Measurements from ENCODE around the gene PIK3C2B.
"Not testable (repeated sequence)": the region's sequence is repeated elsewhere in the genome, so short reads cannot be mapped to it uniquely, and the experiment has no call there.

The PIK3C2B gene

GRCh38 chr1:204507317-204508105, 12.9 kb upstream of the PIK3C2B start:
- no peak for DNase-seq (ENCODE audit: low read depth)

DNA sequence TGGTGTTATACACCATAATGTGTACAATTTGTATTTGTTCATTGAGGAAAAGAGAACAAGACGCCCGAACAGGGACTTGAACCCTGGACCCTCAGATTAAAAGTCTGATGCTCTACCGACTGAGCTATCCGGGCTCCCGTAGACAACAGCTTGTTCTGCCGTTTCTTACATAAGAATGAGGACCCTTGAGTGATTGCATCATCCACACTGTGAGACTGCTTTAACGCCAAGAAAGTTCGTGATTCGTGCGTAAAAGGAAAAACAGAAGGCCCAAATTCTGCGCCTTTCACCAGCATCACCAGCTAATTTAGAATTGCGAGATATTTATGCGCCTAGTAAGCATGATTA, 12.3 kb upstream of the PIK3C2B start:
- peak; percentile 68 for DNase-seq (ENCODE audit: low read depth)

DNA sequence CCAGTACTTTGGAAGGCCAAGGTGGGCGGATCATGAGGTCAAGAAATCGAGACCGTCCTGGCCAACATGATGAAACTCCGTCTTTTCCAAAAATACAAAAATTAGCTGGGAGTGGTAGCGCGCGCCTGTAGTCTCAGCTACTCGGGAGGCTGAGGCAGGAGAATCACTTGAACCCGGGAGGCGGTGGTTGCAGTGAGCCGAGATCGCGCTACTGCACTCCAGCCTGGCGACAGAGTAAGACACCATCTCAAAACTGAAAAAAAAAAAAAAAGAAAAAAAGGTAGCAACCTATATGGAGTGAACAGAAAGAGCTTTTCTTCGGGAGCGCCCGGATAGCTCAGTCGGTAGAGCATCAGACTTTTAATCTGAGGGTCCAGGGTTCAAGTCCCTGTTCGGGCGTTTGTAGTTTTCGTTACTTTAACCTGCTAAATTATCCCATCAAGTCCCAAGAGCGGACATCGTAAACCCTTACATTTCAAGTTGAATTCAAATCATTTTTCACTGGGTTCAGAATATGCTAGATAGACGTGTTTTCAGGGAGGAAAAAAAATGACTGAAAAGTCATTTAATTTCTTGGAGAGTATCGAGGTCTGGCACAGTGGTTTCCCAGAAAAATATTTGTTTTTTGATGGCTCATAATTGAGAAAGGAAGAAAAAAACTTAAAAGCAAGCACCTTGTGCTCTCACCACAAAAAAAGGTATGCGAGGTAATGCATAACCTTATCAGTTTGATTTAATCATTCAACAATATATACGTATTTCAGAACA, 11.8 kb upstream of the PIK3C2B start:
- DNase-seq (ENCODE audit: low read depth) = peak; percentile 74

DNA sequence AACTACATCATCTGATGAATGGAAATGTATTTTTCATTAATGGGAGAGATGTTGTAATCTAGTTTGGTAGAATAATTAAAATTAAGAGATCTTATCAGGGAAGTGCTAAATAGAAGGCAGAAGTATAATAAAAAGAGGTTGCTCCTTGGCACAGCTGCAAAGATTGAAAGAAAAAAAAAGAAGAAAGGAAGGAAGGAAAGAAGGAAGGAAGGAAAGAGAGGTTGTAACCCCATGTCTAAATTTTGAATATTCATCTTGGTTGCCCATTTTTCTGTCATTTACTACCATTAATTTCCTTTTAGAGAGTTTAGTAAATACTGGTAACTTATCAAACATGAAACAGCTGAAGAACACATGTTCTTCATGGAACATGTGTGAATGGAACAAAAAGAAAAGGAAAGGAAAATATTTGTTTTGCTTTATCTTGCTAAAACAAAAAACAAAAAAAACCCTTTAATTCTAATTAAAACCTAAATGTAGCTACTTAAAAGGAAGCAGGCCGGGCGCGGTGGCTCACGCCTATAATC, 11.1 kb upstream of the PIK3C2B start:
- DNase-seq (ENCODE audit: low read depth) = no peak

GRCh38 chr1:204503913-204504519, 9.4 kb upstream of the PIK3C2B start:
- DNase-seq (ENCODE audit: low read depth) = no peak

DNA sequence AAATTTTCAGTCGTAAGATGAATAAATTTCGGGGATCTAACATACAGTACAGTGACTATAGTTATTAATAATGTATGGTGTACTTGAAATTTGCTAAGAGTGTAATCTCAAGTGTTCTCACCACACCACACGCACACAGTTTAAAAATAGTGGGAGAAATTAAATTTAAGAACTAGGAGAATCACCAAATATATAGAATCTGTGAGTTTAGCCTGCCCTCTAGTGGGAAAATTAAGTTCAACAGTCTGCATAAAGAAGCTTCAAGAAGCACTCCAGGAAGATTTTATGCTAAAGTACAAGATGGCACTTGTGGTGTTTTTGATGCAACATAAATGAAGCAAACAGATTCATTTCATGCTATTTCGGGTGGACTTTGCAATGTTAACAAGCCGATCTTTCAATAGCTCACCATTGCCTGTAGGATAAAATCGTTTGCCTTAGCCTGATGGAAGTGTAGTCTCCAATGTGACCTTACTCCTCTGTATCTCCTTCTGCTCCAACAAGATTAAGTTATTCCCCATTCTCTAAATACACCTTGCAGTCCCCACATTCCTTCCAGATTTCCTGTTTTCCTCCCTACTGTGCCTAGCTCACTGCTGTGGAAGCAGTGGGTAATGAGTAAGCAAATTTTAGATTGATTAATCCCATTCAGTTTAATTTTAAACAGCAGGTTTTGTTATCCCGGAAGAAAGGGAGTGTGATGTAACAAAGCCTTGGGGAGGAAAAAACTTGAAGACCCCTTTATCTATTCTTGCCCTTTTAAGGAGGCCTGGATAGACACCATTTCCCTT, 8.7 kb upstream of the PIK3C2B start:
- no peak for DNase-seq (ENCODE audit: low read depth)

GRCh38 chr1:204502241-204502640, 7.6 kb upstream of the PIK3C2B start:
- DNase-seq (ENCODE audit: low read depth) = no peak

GRCh38 chr1:204499511-204500468, 5.2 kb upstream of the PIK3C2B start:
- DNase-seq (ENCODE audit: low read depth) = no peak

DNA sequence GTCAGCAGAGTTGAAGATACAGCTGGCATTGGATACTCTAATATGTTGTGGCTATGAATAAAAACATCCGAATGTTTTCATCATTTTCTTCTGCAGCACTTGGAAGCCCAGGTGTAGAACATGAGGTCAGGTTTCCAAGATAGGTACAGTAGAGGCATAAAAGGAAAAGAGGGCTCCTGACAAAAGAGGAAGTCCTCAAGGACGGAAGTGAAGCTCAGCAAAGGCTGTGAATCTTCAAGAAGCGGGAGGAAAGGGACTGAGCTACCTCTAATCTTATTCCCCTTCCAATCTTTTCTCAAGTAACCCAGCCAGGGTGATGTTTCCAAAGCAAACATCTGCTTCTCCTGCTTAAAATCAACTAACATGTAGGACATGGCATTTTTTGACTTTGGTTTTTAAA, 4.4 kb upstream of the PIK3C2B start:
- DNase-seq (ENCODE audit: low read depth) = no peak

GRCh38 chr1:204495777-204496176, 1.2 kb upstream of the PIK3C2B start:
- DNase-seq (ENCODE audit: low read depth) = no peak

DNA sequence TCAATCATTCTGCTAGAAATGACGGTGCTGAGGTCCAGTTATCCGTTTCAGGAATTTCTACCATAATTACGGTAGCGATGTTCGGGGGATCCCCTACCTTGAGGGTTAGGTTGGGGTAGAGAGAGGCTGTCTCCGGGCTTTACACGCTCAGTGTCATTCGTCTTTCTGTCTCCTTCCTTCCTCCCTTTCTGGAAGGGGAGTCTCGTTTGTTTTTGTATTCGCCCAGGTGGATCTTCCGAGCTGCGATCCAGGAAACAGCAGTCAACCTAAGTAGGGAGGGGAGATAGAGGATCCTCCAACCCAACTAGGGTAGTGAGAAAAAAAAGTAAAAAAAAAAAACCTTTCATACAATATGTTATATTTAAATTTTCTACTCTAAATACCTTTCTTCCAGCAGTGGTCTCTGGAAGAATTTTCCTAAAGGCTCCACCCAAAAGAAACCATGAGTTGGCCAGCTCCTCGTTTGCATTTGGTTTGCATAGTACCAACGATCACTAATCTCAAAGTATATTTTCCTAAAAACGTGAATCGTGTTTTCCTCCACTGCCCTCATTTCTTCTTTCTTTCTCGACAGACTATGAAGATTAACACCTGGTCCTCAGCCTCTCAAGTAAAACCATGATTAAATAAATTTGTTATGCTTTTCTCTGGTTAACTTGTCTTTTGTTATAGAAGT, 611 bp upstream of the PIK3C2B start:
- DNase-seq (ENCODE audit: low read depth) = no peak

GRCh38 chr1:204493984-204494280, 673 bp downstream of the PIK3C2B start:
- DNase-seq (ENCODE audit: low read depth) = no peak

DNA sequence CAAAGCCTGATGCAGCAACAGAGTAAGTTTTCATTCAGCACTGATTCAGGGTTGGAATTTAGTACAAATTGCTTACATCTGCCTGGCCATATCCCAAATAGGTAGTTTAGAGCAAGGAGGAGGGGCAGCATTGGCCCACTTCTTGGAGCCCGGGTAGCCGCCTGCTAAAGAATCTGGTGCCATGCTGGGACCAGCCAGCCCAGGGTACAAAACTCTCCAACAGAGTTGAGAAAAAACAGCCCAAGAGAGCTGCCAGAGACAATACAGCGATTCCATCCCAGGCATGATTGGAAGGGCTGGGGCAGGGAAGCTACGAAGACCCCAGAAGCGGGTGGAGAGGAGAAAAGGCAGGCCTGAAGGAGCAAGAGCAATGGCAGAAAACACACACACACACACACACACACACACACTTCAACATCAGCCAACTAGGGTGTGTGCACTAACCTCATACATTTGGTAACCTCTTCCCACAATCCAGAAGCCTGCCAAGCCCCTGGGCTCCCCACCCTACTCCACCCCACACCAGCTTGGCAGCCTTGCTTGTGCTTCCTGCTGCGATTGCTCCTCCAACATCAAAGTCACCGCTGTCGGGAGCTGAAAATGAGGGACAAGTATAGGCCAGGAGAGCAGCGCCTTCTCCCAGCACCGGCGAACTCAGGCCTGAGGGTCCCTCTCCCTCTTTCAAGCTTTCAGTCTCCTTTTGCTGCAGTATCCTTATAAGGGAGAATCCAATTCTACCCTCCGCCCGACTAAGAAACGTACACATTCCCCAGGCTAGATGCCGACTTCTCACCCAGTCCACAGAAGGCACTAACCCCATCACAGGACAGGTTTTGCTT, 1.2 kb downstream of the PIK3C2B start:
- DNase-seq (ENCODE audit: low read depth) = peak; percentile 12

GRCh38 chr1:204491655-204492054, 3.0 kb downstream of the PIK3C2B start:
- no peak for DNase-seq (ENCODE audit: low read depth)

DNA sequence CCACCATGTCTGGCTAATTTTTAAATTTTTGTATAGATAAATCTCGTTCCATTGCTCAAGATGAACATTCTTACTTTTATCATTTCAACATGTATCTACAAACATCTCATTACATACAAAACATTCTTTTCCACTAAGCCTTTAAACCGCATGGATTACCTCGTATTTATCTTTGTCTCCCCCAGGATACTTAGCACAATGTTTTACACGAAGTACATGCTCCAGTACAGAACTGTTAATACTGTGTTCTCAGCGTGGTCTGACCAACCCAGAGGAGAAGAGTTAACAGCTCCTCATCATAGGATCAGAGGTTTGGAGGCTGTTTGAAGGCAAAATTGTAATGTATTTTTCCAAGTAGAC, 7.4 kb downstream of the PIK3C2B start:
- DNase-seq (ENCODE audit: low read depth) = no peak

- DNase-seq (ENCODE audit: low read depth) = not testable (repeated sequence)
Observed at GRCh38 chr1:204486513-204487255, 7.9 kb downstream of the PIK3C2B start.

DNA sequence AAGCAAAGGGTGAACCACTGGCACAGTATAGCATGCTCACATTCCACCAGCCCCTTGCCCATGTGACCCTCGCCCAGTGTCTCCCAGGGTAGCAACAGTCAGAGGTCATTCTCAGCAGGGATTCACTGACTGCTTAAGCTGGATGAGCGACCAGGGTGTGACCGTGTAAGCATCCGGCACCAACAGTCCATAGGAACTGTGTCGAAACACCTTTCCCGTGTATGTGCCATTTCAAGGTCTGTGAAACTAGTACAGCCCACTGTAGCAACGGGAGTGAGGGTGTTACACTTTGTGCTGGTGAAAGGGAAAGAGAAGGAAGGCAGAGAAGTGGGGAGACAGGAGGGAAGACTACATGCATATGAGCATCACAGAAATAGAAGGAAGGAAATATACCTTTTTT, 10.8 kb downstream of the PIK3C2B start:
- DNase-seq (ENCODE audit: low read depth) = no peak

DNA sequence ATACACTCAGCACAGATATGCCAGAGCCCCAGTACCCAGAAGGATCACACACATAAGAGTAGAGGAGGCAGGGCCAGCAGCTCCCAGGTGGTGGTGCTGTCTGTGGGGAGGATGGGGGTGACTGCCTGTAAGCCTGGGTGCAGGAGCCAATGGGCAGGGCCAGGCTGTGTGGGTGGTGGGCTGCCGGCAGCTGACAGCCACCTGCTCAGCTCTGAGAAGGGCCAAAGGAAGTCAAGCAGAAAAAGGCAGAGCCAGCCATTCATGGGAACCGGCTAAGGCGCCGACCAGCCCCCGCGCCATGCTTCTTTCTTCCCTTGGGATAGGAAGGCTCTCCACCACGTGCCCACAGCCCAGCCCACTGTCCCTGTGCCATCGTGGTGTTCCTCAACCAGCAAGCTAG, 14.1 kb downstream of the PIK3C2B start:
- DNase-seq (ENCODE audit: low read depth) = no peak

All from GM04503 (cell line).